Gastrocnemius medialis (tissue), 4 donors: Measurements from ENCODE around the gene DYRK1A.

Experiments used
- CTCF ChIP-seq, 5 experiments: fragments of 450-650 bp in 3 of 5; fragments of 200-600 bp in 2 of 5; sonication (generic) in 2 of 5; IDR thresholded peaks in 4 of 5; conservative IDR thresholded peaks in 1 of 5; 1 replicate in 4 of 5; 2 replicates in 1 of 5; pipeline ENCODE4 v1.5.1; 2016 to 2019; ENCODE audit warnings: antibody characterized with exemption in 5 of 5, mild to moderate bottlenecking in 3 of 5, moderate library complexity in 3 of 5
- POLR2A ChIP-seq, 2 donors: fragments of 450-650 bp; IDR thresholded peaks; one replicate each; pipeline ENCODE4 v1.6.1; 2017; ENCODE audit warnings: antibody characterized with exemption in 2 of 2, mild to moderate bottlenecking in 2 of 2, moderate library complexity in 2 of 2

- no peak for TF ChIP-seq POLR2A (IDR thresholded peaks at IDR 0.05)
- TF ChIP-seq CTCF (IDR thresholded peaks at IDR 0.05 in 4 of 5, conservative IDR thresholded peaks at IDR 0.05 in 1 of 5), result peak in 2 of 5 experiments; percentile 15 to 20
Measured at GRCh38 chr21:37532868-37533780, 166.6 kb downstream of the DYRK1A start.
